Urinary bladder (tissue), 4 donors: Measurements from ENCODE around the gene LGMN. TPM values are rescaled to one million over a fixed set of nuclear protein-coding genes. Genes with fewer than 3 reads are reported as not detected.

Experiments
- DNase-seq: peaks from one replicate; pipeline ENCODE4 v3.0.0-alpha.2; 2015; ENCODE audit errors: extremely low spot score
- H3K27ac ChIP-seq: one replicate; pipeline ENCODE4 v1.5.1; 2013; ENCODE audit warnings: low read depth, mild to moderate bottlenecking, moderate library complexity
- H3K36me3 ChIP-seq: one replicate; pipeline ENCODE4 v1.6.1; 2013; ENCODE audit warnings: mild to moderate bottlenecking, moderate library complexity; ENCODE audit not compliant: insufficient read depth
- H3K4me1 ChIP-seq: one replicate; pipeline ENCODE4 v1.6.1; 2013; ENCODE audit warnings: mild to moderate bottlenecking, moderate library complexity; ENCODE audit not compliant: insufficient read depth
- H3K4me3 ChIP-seq: one replicate; pipeline ENCODE4 v1.5.1; 2013; ENCODE audit warnings: low read depth, low read length
- WGBS: extraction: QIAGEN DNeasy Blood & Tissue Kit; methylation state at CpG from one replicate; pipeline ENCODE4 v1.1.7; 2013; 5-methylcytosine and 5-hydroxymethylcytosine counted together
- polyA plus RNA-seq: library from polyadenylated mRNA; stranded (reverse); fragments of 200-250 nt; gene quantifications from one replicate; pipeline ENCODE4 v1.2.3, GENCODE V29; 2013
- total RNA-seq: library from RNA; depleted of rRNA; stranded (reverse); fragments of >200 nt; gene quantifications from one replicate; pipeline ENCODE4 v1.2.3, GENCODE V29; 2014
- donor health status: healthy with polysubstance abuse.
- donor health status: healthy.

Gene LGMN
- total RNA-seq, result 76.5 TPM
- polyA plus RNA-seq, result 131 TPM

GRCh38 chr14:92748259-92749016, at the start of gene LGMN:
Gene LGMN (minus strand): TSS chr14:92748627. CDS start chr14:92732786, 15,841 bp downstream.
- H3K27ac ChIP-seq, result peak within 1 kb of the TSS; percentile 77
- 1% methylated on average over 50 of the region's 50 CpGs for WGBS
- peak; percentile 80 for DNase-seq
- no peaks in the 10 kb centered on the region for H3K4me1 ChIP-seq
- H3K36me3 ChIP-seq, result no peaks in the 10 kb centered on the region
- H3K4me3 ChIP-seq, result peak within 1 kb of the TSS; percentile 72

- H3K36me3 ChIP-seq, result peaks cover 3% of the 10 kb centered on the region
- H3K27ac ChIP-seq, result no peak overlapping the region
- WGBS, result 49% methylated on average over 6 of the region's 6 CpGs
Observed at GRCh38 chr14:92794961-92795360, 46.5 kb upstream of the LGMN start.

GRCh38 chr14:92794547-92794941, 46.1 kb upstream of the LGMN start:
- WGBS, result under 1% methylated on average over 20 of the region's 20 CpGs
- Histone ChIP-seq H3K4me1 (no peaks in the 10 kb centered on the region), H3K4me3 (peak overlapping the region; percentile 72), H3K36me3 (peaks cover 3% of the 10 kb centered on the region), H3K27ac (peak overlapping the region; percentile 91)
- DNase-seq, result no peak

More at GRCh38 chr14:92794961-92795360, 46.5 kb upstream of the LGMN start:
- no peaks in the 10 kb centered on the region for H3K4me1 ChIP-seq
- H3K4me3 ChIP-seq, result peak overlapping the region; percentile 72
- DNase-seq, result no peak

GRCh38 chr14:92793709-92794546, 45.5 kb upstream of the LGMN start, which contains the start of gene GOLGA5:
Gene GOLGA5 (plus strand): TSS chr14:92794305. CDS start chr14:92797438, 3,133 bp downstream.
- under 1% methylated on average over 71 of the region's 71 CpGs for WGBS

GRCh38 chr14:92792885-92793284, 44.5 kb upstream of the LGMN start:
- Histone ChIP-seq H3K4me1 (no peaks in the 10 kb centered on the region), H3K36me3 (no peaks in the 10 kb centered on the region), H3K4me3 (no peak overlapping the region), H3K27ac (no peak overlapping the region)
- no peak for DNase-seq
- 55% methylated on average over 4 of the region's 4 CpGs for WGBS

More at GRCh38 chr14:92793709-92794546, 45.5 kb upstream of the LGMN start, which contains the start of gene GOLGA5:
- peak within 1 kb of the TSS; percentile 91 for H3K27ac ChIP-seq
- no peaks in the 10 kb centered on the region for H3K4me1 ChIP-seq
- H3K4me3 ChIP-seq, result peak within 1 kb of the TSS; percentile 72
- peak; percentile 93 for DNase-seq
- peaks cover 3% of the 10 kb centered on the region for H3K36me3 ChIP-seq

GRCh38 chr14:92789457-92790089, 41.1 kb upstream of the LGMN start:
- Histone ChIP-seq H3K27ac (no peak overlapping the region), H3K36me3 (no peaks in the 10 kb centered on the region), H3K4me1 (no peaks in the 10 kb centered on the region), H3K4me3 (no peak overlapping the region)
- DNase-seq, result no peak

- Histone ChIP-seq H3K4me1 (no peaks in the 10 kb centered on the region), H3K27ac (no peak overlapping the region), H3K36me3 (no peaks in the 10 kb centered on the region), H3K4me3 (no peak overlapping the region)
- no peak for DNase-seq
- WGBS, result 87% methylated on average over 2 of the region's 2 CpGs
Observed at GRCh38 chr14:92787554-92787953, 39.1 kb upstream of the LGMN start.

GRCh38 chr14:92786427-92786756, 38.0 kb upstream of the LGMN start:
- WGBS, result 96% methylated on average over 1 of the region's 1 CpG
- no peaks in the 10 kb centered on the region for H3K4me1 ChIP-seq
- no peak overlapping the region for H3K27ac ChIP-seq
- no peak overlapping the region for H3K4me3 ChIP-seq
- H3K36me3 ChIP-seq, result no peaks in the 10 kb centered on the region
- DNase-seq, result no peak

- no peak overlapping the region for H3K27ac ChIP-seq
- no peaks in the 10 kb centered on the region for H3K36me3 ChIP-seq
- H3K4me3 ChIP-seq, result no peak overlapping the region
- no peaks in the 10 kb centered on the region for H3K4me1 ChIP-seq
- 55% methylated on average over 6 of the region's 6 CpGs for WGBS
- DNase-seq, result no peak
Observed at GRCh38 chr14:92785667-92786426, 37.4 kb upstream of the LGMN start.

GRCh38 chr14:92783813-92784431, 35.5 kb upstream of the LGMN start:
- no peak overlapping the region for H3K4me3 ChIP-seq
- no peaks in the 10 kb centered on the region for H3K4me1 ChIP-seq
- H3K36me3 ChIP-seq, result no peaks in the 10 kb centered on the region
- 45% methylated on average over 2 of the region's 2 CpGs for WGBS
- H3K27ac ChIP-seq, result no peak overlapping the region
- DNase-seq, result peak; percentile 42

GRCh38 chr14:92781350-92781749, 32.9 kb upstream of the LGMN start:
- Histone ChIP-seq H3K27ac (no peak overlapping the region), H3K4me3 (no peak overlapping the region), H3K36me3 (no peaks in the 10 kb centered on the region), H3K4me1 (no peaks in the 10 kb centered on the region)
- no peak for DNase-seq
- 81% methylated on average over 3 of the region's 3 CpGs for WGBS

- WGBS, result 75% methylated on average over 7 of the region's 7 CpGs
- Histone ChIP-seq H3K4me3 (no peak overlapping the region), H3K36me3 (no peaks in the 10 kb centered on the region), H3K4me1 (no peaks in the 10 kb centered on the region), H3K27ac (no peak overlapping the region)
- no peak for DNase-seq
Observed at GRCh38 chr14:92780444-92781232, 32.2 kb upstream of the LGMN start.
